Esophagus muscularis mucosa (tissue), 4 donors: ENCODE measurements around the gene SCFD2.

Source experiments
- EP300 ChIP-seq: sonication (generic); formaldehyde crosslinking; IDR thresholded peaks from one replicate; pipeline ENCODE4 v1.6.1; 2017; ENCODE audit warnings: antibody characterized with exemption
- POLR2A ChIP-seq: fragments of 450-650 bp; IDR thresholded peaks from one replicate; pipeline ENCODE4 v1.6.1; 2017; ENCODE audit warnings: antibody characterized with exemption, moderate library complexity, mild to moderate bottlenecking, low read depth
- TF ChIP-seq, protein P1 (sequence below), 3 experiments: fragments of 200-600 bp in 2 of 3; fragments of 450-650 bp in 1 of 3; sonication (generic) in 2 of 3; IDR thresholded peaks; one replicate each; pipeline ENCODE4 v1.5.1; 2017 to 2019; ENCODE audit warnings: antibody characterized with exemption in 3 of 3, mild to moderate bottlenecking in 2 of 3, moderate library complexity in 1 of 3

- no peak for TF ChIP-seq POLR2A
- no peak for TF ChIP-seq EP300
- TF ChIP-seq, protein P1, sequence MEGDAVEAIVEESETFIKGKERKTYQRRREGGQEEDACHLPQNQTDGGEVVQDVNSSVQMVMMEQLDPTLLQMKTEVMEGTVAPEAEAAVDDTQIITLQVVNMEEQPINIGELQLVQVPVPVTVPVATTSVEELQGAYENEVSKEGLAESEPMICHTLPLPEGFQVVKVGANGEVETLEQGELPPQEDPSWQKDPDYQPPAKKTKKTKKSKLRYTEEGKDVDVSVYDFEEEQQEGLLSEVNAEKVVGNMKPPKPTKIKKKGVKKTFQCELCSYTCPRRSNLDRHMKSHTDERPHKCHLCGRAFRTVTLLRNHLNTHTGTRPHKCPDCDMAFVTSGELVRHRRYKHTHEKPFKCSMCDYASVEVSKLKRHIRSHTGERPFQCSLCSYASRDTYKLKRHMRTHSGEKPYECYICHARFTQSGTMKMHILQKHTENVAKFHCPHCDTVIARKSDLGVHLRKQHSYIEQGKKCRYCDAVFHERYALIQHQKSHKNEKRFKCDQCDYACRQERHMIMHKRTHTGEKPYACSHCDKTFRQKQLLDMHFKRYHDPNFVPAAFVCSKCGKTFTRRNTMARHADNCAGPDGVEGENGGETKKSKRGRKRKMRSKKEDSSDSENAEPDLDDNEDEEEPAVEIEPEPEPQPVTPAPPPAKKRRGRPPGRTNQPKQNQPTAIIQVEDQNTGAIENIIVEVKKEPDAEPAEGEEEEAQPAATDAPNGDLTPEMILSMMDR (IDR thresholded peaks at IDR 0.05), result no peak
Measured at GRCh38 chr4:53132132-53132891, 233.5 kb downstream of the SCFD2 start.
